Trophoblast cell (in vitro differentiated cells and primary cell): Measurements from ENCODE around the gene SP1.
"Not testable (repeated sequence)": the region's sequence is repeated elsewhere in the genome, so short reads cannot be mapped to it uniquely, and the experiment has no call there.

Experiments
- DNase-seq, 2 donors: peaks; one replicate each; pipeline ENCODE4 v3.0.0-alpha.2; 2016
- H2AFZ ChIP-seq: 2 replicates; pipeline ENCODE4 v1.6.1; 2013; ENCODE audit warnings: low read length, moderate library complexity, mild to moderate bottlenecking; ENCODE audit not compliant: insufficient read depth, poor library complexity
- H2AK5ac ChIP-seq: 2 replicates; pipeline ENCODE4 v1.6.1; 2013; ENCODE audit warnings: mild to moderate bottlenecking, low read length
- H2BK120ac ChIP-seq: 2 replicates; pipeline ENCODE4 v1.6.1; 2013; ENCODE audit warnings: low read length, mild to moderate bottlenecking, moderate library complexity; ENCODE audit not compliant: insufficient read depth, poor library complexity
- H2BK12ac ChIP-seq: 2 replicates; pipeline ENCODE4 v1.6.1; 2013; ENCODE audit warnings: mild to moderate bottlenecking, low read length, moderate library complexity
- H2BK5ac ChIP-seq: 2 replicates; pipeline ENCODE4 v1.6.1; 2013; ENCODE audit warnings: low read length, low read depth, moderate library complexity, mild to moderate bottlenecking; ENCODE audit not compliant: poor library complexity
- H3K14ac ChIP-seq: 2 replicates; pipeline ENCODE4 v1.6.1; 2013; ENCODE audit warnings: mild to moderate bottlenecking, low read length
- H3K18ac ChIP-seq: 2 replicates; pipeline ENCODE4 v1.6.1; 2013; ENCODE audit warnings: mild to moderate bottlenecking, low read length
- H3K23ac ChIP-seq: 2 replicates; pipeline ENCODE4 v1.6.1; 2013; ENCODE audit warnings: low read length
- H3K27ac ChIP-seq: 2 replicates; pipeline ENCODE4 v1.5.1; 2013; ENCODE audit warnings: low read depth, mild to moderate bottlenecking, inconsistent platforms, low read length, moderate library complexity
- H3K27me3 ChIP-seq: 2 replicates; pipeline ENCODE4 v1.6.1; 2013; ENCODE audit warnings: inconsistent platforms, mild to moderate bottlenecking, low read length, moderate library complexity; ENCODE audit not compliant: insufficient read depth
- H3K36me3 ChIP-seq, 2 experiments: 1 replicate in 1 of 2; 2 replicates in 1 of 2; pipeline ENCODE4 v1.6.1; 2013; ENCODE audit warnings: low read length in 2 of 2, mild to moderate bottlenecking in 2 of 2, moderate library complexity in 1 of 2; ENCODE audit not compliant: insufficient read depth in 2 of 2, control insufficient read depth in 1 of 2
- H3K4ac ChIP-seq: 2 replicates; pipeline ENCODE4 v1.6.1; 2013; ENCODE audit warnings: low read depth, mild to moderate bottlenecking, low read length, moderate library complexity
- H3K4me1 ChIP-seq, 2 experiments: 1 replicate in 1 of 2; 2 replicates in 1 of 2; pipeline ENCODE4 v1.6.1; 2013; ENCODE audit warnings: low read length in 2 of 2, mild to moderate bottlenecking in 2 of 2, moderate library complexity in 1 of 2; ENCODE audit not compliant: insufficient read depth in 2 of 2, control insufficient read depth in 1 of 2
- H3K4me2 ChIP-seq: 2 replicates; pipeline ENCODE4 v1.6.1; 2013; ENCODE audit warnings: inconsistent platforms, mild to moderate bottlenecking, low read length, moderate library complexity
- H3K4me3 ChIP-seq: 2 replicates; pipeline ENCODE4 v1.5.1; 2013; ENCODE audit warnings: mild to moderate bottlenecking, low read depth, low read length, inconsistent platforms
- H3K79me1 ChIP-seq: one replicate; pipeline ENCODE4 v1.6.1; 2013; ENCODE audit warnings: low read length
- H3K79me2 ChIP-seq: 2 replicates; pipeline ENCODE4 v1.6.1; 2013; ENCODE audit warnings: low read length, mild to moderate bottlenecking; ENCODE audit not compliant: control insufficient read depth, insufficient read depth, poor library complexity
- H3K9ac ChIP-seq: 2 replicates; pipeline ENCODE4 v1.6.1; 2013; ENCODE audit warnings: mild to moderate bottlenecking, low read length
- H3K9me3 ChIP-seq: 2 replicates; pipeline ENCODE4 v1.6.1; 2013; ENCODE audit warnings: low read depth, mild to moderate bottlenecking, control low read depth, inconsistent platforms, low read length; ENCODE audit not compliant: insufficient read depth
- H4K12ac ChIP-seq: 2 replicates; pipeline ENCODE4 v1.6.1; 2013; ENCODE audit warnings: low read depth, mild to moderate bottlenecking, low read length, moderate library complexity
- H4K8ac ChIP-seq: 2 replicates; pipeline ENCODE4 v1.6.1; 2013; ENCODE audit warnings: low read depth, mild to moderate bottlenecking, low read length, moderate library complexity
- H4K91ac ChIP-seq: one replicate; pipeline ENCODE4 v1.6.1; 2013; ENCODE audit warnings: low read depth, mild to moderate bottlenecking, low read length, moderate library complexity
- whole genome bisulfite sequencing: extraction: QIAGEN DNeasy Blood & Tissue Kit; methylation state at CpG from one replicate; pipeline ENCODE4 v1.1.7; 2013; ENCODE audit warnings: missing lambda C conversion rate; ENCODE audit not compliant: insufficient read length, insufficient coverage; ENCODE audit errors: extremely low coverage; 5-methylcytosine and 5-hydroxymethylcytosine counted together

The SP1 gene

GRCh38 chr12:53444593-53445325, 64.8 kb downstream of the SP1 start:
- DNase-seq, H3K4me2 ChIP-seq, H3K79me2 ChIP-seq, H3K14ac ChIP-seq, H2AK5ac ChIP-seq, H3K18ac ChIP-seq, H3K9ac ChIP-seq, H3K4me1 ChIP-seq, H2BK12ac ChIP-seq, H3K9me3 ChIP-seq, H3K27me3 ChIP-seq, H4K91ac ChIP-seq, H2BK5ac ChIP-seq, H3K4ac ChIP-seq, H3K79me1 ChIP-seq, H3K23ac ChIP-seq, H2BK120ac ChIP-seq, H3K4me3 ChIP-seq, H2AFZ ChIP-seq, H4K12ac ChIP-seq, H3K27ac ChIP-seq, H4K8ac ChIP-seq: not testable (repeated sequence)
- H3K36me3 ChIP-seq = peaks cover 7 to 12% of the 10 kb centered on the region in 2 experiments
- no CpG with 5 or more reads among the region's 11 CpGs for WGBS

- H4K12ac ChIP-seq = no peak overlapping the region
- H3K14ac ChIP-seq = no peak overlapping the region
- H2AFZ ChIP-seq = no peak overlapping the region
- no peak overlapping the region for H2BK5ac ChIP-seq
- no peak overlapping the region for H3K4ac ChIP-seq
- no peak overlapping the region for H2BK120ac ChIP-seq
- H3K79me2 ChIP-seq = peaks cover 9% of the 10 kb centered on the region
- WGBS = no CpG with 5 or more reads among the region's 7 CpGs
- H3K27ac ChIP-seq = no peak overlapping the region
- peaks cover 6% of the 10 kb centered on the region for H3K79me1 ChIP-seq
- no peak overlapping the region for H3K23ac ChIP-seq
- no peak overlapping the region for H3K18ac ChIP-seq
- H3K27me3 ChIP-seq = no peaks in the 10 kb centered on the region
- H2BK12ac ChIP-seq = no peak overlapping the region
- H4K91ac ChIP-seq = no peak overlapping the region
- H3K4me1 ChIP-seq = no peaks in the 10 kb centered on the region
- DNase-seq = no peak
- no peaks in the 10 kb centered on the region for H3K9me3 ChIP-seq
- H2AK5ac ChIP-seq = no peak overlapping the region
- no peak overlapping the region for H4K8ac ChIP-seq
- H3K4me3 ChIP-seq = no peak overlapping the region
- no peak overlapping the region for H3K9ac ChIP-seq
- H3K36me3 ChIP-seq = peaks cover 6 to 20% of the 10 kb centered on the region in 2 experiments
- H3K4me2 ChIP-seq = no peak overlapping the region
Observed at GRCh38 chr12:53450936-53451335, 71.0 kb downstream of the SP1 start.

GRCh38 chr12:53451661-53452158, 71.7 kb downstream of the SP1 start, which contains the start of gene PCBP2:
Gene PCBP2 (plus strand): TSS chr12:53452102. CDS start chr12:53454801, 2,699 bp downstream.
- Histone ChIP-seq H3K23ac (no peak within 1 kb of the TSS), H2AFZ (peak within 1 kb of the TSS; percentile 71), H4K8ac (peak within 1 kb of the TSS; percentile 85), H3K4me2 (peak within 1 kb of the TSS; percentile 76), H3K9ac (peak within 1 kb of the TSS; percentile 93), H2BK120ac (peak within 1 kb of the TSS; percentile 78), H3K36me3 (peaks cover 8 to 23% of the 10 kb centered on the region in 2 experiments), H3K4me3 (peak within 1 kb of the TSS; percentile 82), H3K9me3 (no peaks in the 10 kb centered on the region), H3K18ac (peak within 1 kb of the TSS; percentile 90), H3K79me1 (peaks cover 6% of the 10 kb centered on the region), H3K4me1 (no peaks in the 10 kb centered on the region), H2BK5ac (peak within 1 kb of the TSS; percentile 84), H4K91ac (peak within 1 kb of the TSS; percentile 94), H3K79me2 (peaks cover 9% of the 10 kb centered on the region), H2BK12ac (no peak within 1 kb of the TSS), H4K12ac (peak within 1 kb of the TSS; percentile 91), H2AK5ac (peak within 1 kb of the TSS; percentile 31), H3K27me3 (no peaks in the 10 kb centered on the region), H3K4ac (peak within 1 kb of the TSS; percentile 99), H3K27ac (peak within 1 kb of the TSS; percentile 93), H3K14ac (peak within 1 kb of the TSS; percentile 96)
- no CpG with 5 or more reads among the region's 32 CpGs for WGBS
- peak; percentile 99 to 100 for DNase-seq

- peak overlapping the region; percentile 94 for H4K91ac ChIP-seq
- no CpG with 5 or more reads among the region's 82 CpGs for WGBS
- no peaks in the 10 kb centered on the region for H3K27me3 ChIP-seq
- H3K18ac ChIP-seq = peak overlapping the region; percentile 90
- peak overlapping the region; percentile 93 for H3K27ac ChIP-seq
- H3K23ac ChIP-seq = no peak overlapping the region
- H2AK5ac ChIP-seq = peak overlapping the region; percentile 31
- peak; percentile 46 to 72 for DNase-seq
- H2AFZ ChIP-seq = peak overlapping the region; percentile 71
- H3K14ac ChIP-seq = peak overlapping the region; percentile 96
- H2BK120ac ChIP-seq = peak overlapping the region; percentile 78
- no peaks in the 10 kb centered on the region for H3K4me1 ChIP-seq
- H3K79me1 ChIP-seq = peaks cover 6% of the 10 kb centered on the region
- H3K9ac ChIP-seq = peak overlapping the region; percentile 93
- peak overlapping the region; percentile 84 for H2BK5ac ChIP-seq
- peak overlapping the region; percentile 76 for H3K4me2 ChIP-seq
- H2BK12ac ChIP-seq = no peak overlapping the region
- peak overlapping the region; percentile 91 for H4K12ac ChIP-seq
- H3K4ac ChIP-seq = peak overlapping the region; percentile 99
- H3K79me2 ChIP-seq = peaks cover 9% of the 10 kb centered on the region
- peak overlapping the region; percentile 85 for H4K8ac ChIP-seq
- peak overlapping the region; percentile 82 for H3K4me3 ChIP-seq
- no peaks in the 10 kb centered on the region for H3K9me3 ChIP-seq
- H3K36me3 ChIP-seq = peaks cover 14 to 30% of the 10 kb centered on the region in 2 experiments
Observed at GRCh38 chr12:53452159-53453077, 72.4 kb downstream of the SP1 start.
